Muscle of leg (tissue), 11 donors: ENCODE data around the gene TBC1D14. TPM values are rescaled to one million over a fixed set of nuclear protein-coding genes. Genes with fewer than 3 reads are reported as not detected.
"Not testable (repeated sequence)": the region's sequence is repeated elsewhere in the genome, so short reads cannot be mapped to it uniquely, and the experiment has no call there.

Source experiments
- DNase-seq: peaks from one replicate; pipeline ENCODE4 v3.0.0; 2013
- H3K27ac ChIP-seq: one replicate; pipeline ENCODE4 v1.5.1; 2013; ENCODE audit warnings: mild to moderate bottlenecking, low read length, control low read depth
- H3K27me3 ChIP-seq: one replicate; pipeline ENCODE4 v1.6.1; 2013; ENCODE audit warnings: low read length; ENCODE audit not compliant: control insufficient read depth, insufficient read depth
- H3K36me3 ChIP-seq: one replicate; pipeline ENCODE4 v1.6.1; 2013; ENCODE audit warnings: low read length; ENCODE audit not compliant: control insufficient read depth, insufficient read depth
- H3K4me1 ChIP-seq: one replicate; pipeline ENCODE4 v1.6.1; 2013; ENCODE audit warnings: low read length; ENCODE audit not compliant: control insufficient read depth, insufficient read depth
- H3K4me3 ChIP-seq: one replicate; pipeline ENCODE4 v1.5.1; 2013; ENCODE audit warnings: low read length, control low read depth
- H3K9me3 ChIP-seq: replicated peaks from 2 replicates; pipeline ENCODE4 v1.6.1; 2013; ENCODE audit warnings: low read depth, low read length; ENCODE audit not compliant: control insufficient read depth
- WGBS: methylation state at CpG from one replicate; pipeline ENCODE4 v1.1.5; 2013; ENCODE audit warnings: missing lambda C conversion rate; ENCODE audit not compliant: insufficient coverage; 5-methylcytosine and 5-hydroxymethylcytosine counted together
- polyA plus RNA-seq, 8 donors: library from polyadenylated mRNA; unstranded; fragments of 120-200 nt; gene quantifications; one replicate each; pipeline versions ENCODE4 v1.2.1 to v1.2.3, GENCODE V29; 2013; ENCODE audit warnings: inconsistent platforms in 1 of 8, low replicate concordance in 1 of 8; ENCODE audit not compliant: insufficient read length in 8 of 8, insufficient read depth in 1 of 8
- total RNA-seq: library from RNA; stranded (reverse); fragments of 120-200 nt; gene quantifications from one replicate; pipeline ENCODE4 v1.2.4, GENCODE V29; 2013

Gene TBC1D14
- total and polyA plus RNA-seq, 9 donors = 31.3 to 45.2 (median 38.7) TPM

GRCh38 chr4:6894528-6895498 lies 14.8 kb upstream of the TBC1D14 start:
- 91% methylated on average over 19 of the region's 29 CpGs for WGBS
- Histone ChIP-seq H3K4me3 (no peak overlapping the region), H3K27ac (no peak overlapping the region), H3K9me3 (peaks cover 2% of the 10 kb centered on the region), H3K4me1 (peaks cover 10% of the 10 kb centered on the region), H3K36me3 (no peaks in the 10 kb centered on the region), H3K27me3 (no peaks in the 10 kb centered on the region)
- no peak for DNase-seq

- no CpG with 5 or more reads among the region's 5 CpGs for WGBS
- no peaks in the 10 kb centered on the region for H3K27me3 ChIP-seq
- H3K4me1 ChIP-seq = peaks cover 10% of the 10 kb centered on the region
Measured at GRCh38 chr4:6896035-6896434, 13.6 kb upstream of the TBC1D14 start.

GRCh38 chr4:6898763-6899162 lies 10.9 kb upstream of the TBC1D14 start:
- Histone ChIP-seq H3K4me3 (no peak overlapping the region), H3K4me1 (peaks cover 8% of the 10 kb centered on the region), H3K9me3 (no peaks in the 10 kb centered on the region), H3K27ac (no peak overlapping the region), H3K27me3 (peaks cover 2% of the 10 kb centered on the region), H3K36me3 (no peaks in the 10 kb centered on the region)
- WGBS = no CpG with 5 or more reads among the region's 3 CpGs
- DNase-seq = no peak

More at GRCh38 chr4:6896035-6896434, 13.6 kb upstream of the TBC1D14 start:
- DNase-seq = no peak
- H3K27ac ChIP-seq = no peak overlapping the region
- no peak overlapping the region for H3K4me3 ChIP-seq
- H3K36me3 ChIP-seq = no peaks in the 10 kb centered on the region
- H3K9me3 ChIP-seq = no peaks in the 10 kb centered on the region

- Histone ChIP-seq H3K27me3 (peaks cover 2% of the 10 kb centered on the region), H3K4me3 (no peak overlapping the region), H3K9me3 (no peaks in the 10 kb centered on the region), H3K4me1 (peaks cover 8% of the 10 kb centered on the region), H3K27ac (no peak overlapping the region), H3K36me3 (no peaks in the 10 kb centered on the region)
- no peak for DNase-seq
- WGBS = 88% methylated on average over 8 of the region's 10 CpGs
Measured at GRCh38 chr4:6900181-6900812, 9.3 kb upstream of the TBC1D14 start.

GRCh38 chr4:6900956-6901355 lies 8.7 kb upstream of the TBC1D14 start:
- WGBS = 65% methylated on average over 4 of the region's 12 CpGs
- Histone ChIP-seq H3K27me3 (peaks cover 2% of the 10 kb centered on the region), H3K9me3 (no peaks in the 10 kb centered on the region), H3K27ac (no peak overlapping the region), H3K4me1 (peaks cover 13% of the 10 kb centered on the region), H3K36me3 (no peaks in the 10 kb centered on the region), H3K4me3 (no peak overlapping the region)
- no peak for DNase-seq

- Histone ChIP-seq H3K27me3 (peaks cover 5% of the 10 kb centered on the region), H3K4me3 (no peak overlapping the region), H3K36me3 (no peaks in the 10 kb centered on the region), H3K27ac (no peak overlapping the region), H3K4me1 (peaks cover 17% of the 10 kb centered on the region), H3K9me3 (no peaks in the 10 kb centered on the region)
- 43% methylated on average over 23 of the region's 24 CpGs for WGBS
- no peak for DNase-seq
Measured at GRCh38 chr4:6901669-6902317, 7.8 kb upstream of the TBC1D14 start.

GRCh38 chr4:6902318-6903042 lies 7.1 kb upstream of the TBC1D14 start:
- Histone ChIP-seq H3K4me3 (no peak overlapping the region), H3K36me3 (no peaks in the 10 kb centered on the region), H3K4me1 (peaks cover 20% of the 10 kb centered on the region), H3K9me3 (no peaks in the 10 kb centered on the region), H3K27ac (no peak overlapping the region), H3K27me3 (peaks cover 12% of the 10 kb centered on the region)
- 76% methylated on average over 23 of the region's 27 CpGs for WGBS
- no peak for DNase-seq

GRCh38 chr4:6905516-6906445 lies 3.8 kb upstream of the TBC1D14 start:
- Histone ChIP-seq H3K36me3 (no peaks in the 10 kb centered on the region), H3K27ac (no peak overlapping the region), H3K4me1 (peaks cover 39% of the 10 kb centered on the region), H3K27me3 (peaks cover 26% of the 10 kb centered on the region), H3K9me3 (no peaks in the 10 kb centered on the region), H3K4me3 (no peak overlapping the region)
- no peak for DNase-seq
- 86% methylated on average over 13 of the region's 13 CpGs for WGBS

- H3K4me3 ChIP-seq, H3K9me3 ChIP-seq, DNase-seq, H3K27ac ChIP-seq, H3K36me3 ChIP-seq: not testable (repeated sequence)
- Histone ChIP-seq H3K27me3 (peaks cover 33% of the 10 kb centered on the region), H3K4me1 (peaks cover 41% of the 10 kb centered on the region)
- WGBS = 84% methylated on average over 2 of the region's 6 CpGs
Measured at GRCh38 chr4:6906486-6906885, 3.1 kb upstream of the TBC1D14 start.
